Measurements from ENCODE around the gene PPP1R12C.
"Not testable (repeated sequence)": the region's sequence is repeated elsewhere in the genome, so short reads cannot be mapped to it uniquely, and the experiment has no call there.

Gene PPP1R12C

GRCh38 chr19:55114566-55115145, 2.8 kb downstream of the PPP1R12C start:
- no peak for TF ChIP-seq CTCF (IDR thresholded peaks at IDR 0.05)
- no peak for TF ChIP-seq ZFX (IDR thresholded peaks at IDR 0.05; ENCODE audit: borderline replicate concordance)
- no peak overlapping the region for H3K27ac ChIP-seq

- H3K27ac ChIP-seq = no peak overlapping the region
- TF ChIP-seq CTCF (IDR thresholded peaks at IDR 0.05) = no peak
- TF ChIP-seq ZFX (IDR thresholded peaks at IDR 0.05; ENCODE audit: borderline replicate concordance) = no peak
These were observed 3.8 kb downstream of the PPP1R12C start for GRCh38 chr19:55113570-55114039.

- H3K27ac ChIP-seq = no peak overlapping the region
- no peak for TF ChIP-seq CTCF (IDR thresholded peaks at IDR 0.05)
- no peak for TF ChIP-seq ZFX (IDR thresholded peaks at IDR 0.05; ENCODE audit: borderline replicate concordance)
These were observed 4.5 kb downstream of the PPP1R12C start for GRCh38 chr19:55112777-55113569.

- H3K27ac ChIP-seq = no peak overlapping the region
- no peak for TF ChIP-seq ZFX (IDR thresholded peaks at IDR 0.05; ENCODE audit: borderline replicate concordance)
These were observed 5.1 kb downstream of the PPP1R12C start for GRCh38 chr19:55112246-55112776.

GRCh38 chr19:55111238-55111831, 6.1 kb downstream of the PPP1R12C start:
- no peak for TF ChIP-seq CTCF (IDR thresholded peaks at IDR 0.05)
- TF ChIP-seq ZFX (IDR thresholded peaks at IDR 0.05; ENCODE audit: borderline replicate concordance) = no peak
- no peak overlapping the region for H3K27ac ChIP-seq

- TF ChIP-seq ZFX (IDR thresholded peaks at IDR 0.05; ENCODE audit: borderline replicate concordance) (no peak), CTCF (IDR thresholded peaks at IDR 0.05) (no peak)
- no peak overlapping the region for H3K27ac ChIP-seq
These were observed 7.7 kb downstream of the PPP1R12C start for GRCh38 chr19:55109527-55110291.

GRCh38 chr19:55107252-55107651, 10.2 kb downstream of the PPP1R12C start:
- H3K27ac ChIP-seq = not testable (repeated sequence)
